Omental fat pad (tissue), 4 donors: ENCODE measurements around the gene GOLGA3. TPM values are rescaled to one million over a fixed set of nuclear protein-coding genes. Genes with fewer than 3 reads are reported as not detected.
A peak's percentile ranks its signal among the peaks of the same experiment; 100 is the strongest.
"Not testable (repeated sequence)": the region's sequence is repeated elsewhere in the genome, so short reads cannot be mapped to it uniquely, and the experiment has no call there.

Experiments used
- ATAC-seq: fragments of 150-250 bp; one replicate; pipeline ENCODE4 v1.9.1; 2016; ENCODE audit warnings: mild to moderate bottlenecking, moderate library complexity; ENCODE audit not compliant: low FRiP score
- DNase-seq: peaks from one replicate; pipeline ENCODE4 v3.0.0-alpha.2; 2019; ENCODE audit warnings: low spot score
- CTCF ChIP-seq, 3 donors: fragments of 450-650 bp; IDR thresholded peaks; one replicate each; pipeline ENCODE4 v1.5.1; 2016 to 2017; ENCODE audit warnings: antibody characterized with exemption in 3 of 3, mild to moderate bottlenecking in 3 of 3, moderate library complexity in 2 of 3
- total RNA-seq, 4 donors: library from RNA; depleted of rRNA; stranded (reverse); fragments of >200 nt; gene quantifications; one replicate each; pipeline ENCODE4 v1.1.0, GENCODE V29; 2016

Gene GOLGA3
- total RNA-seq, 4 donors from 2014 or later: 55.0 to 136 (median 72.5) TPM

- ATAC-seq (no peak), DNase-seq (peak; percentile 19)
- no peak for TF ChIP-seq CTCF (IDR thresholded peaks at IDR 0.05)
These were observed 74.3 kb downstream of the GOLGA3 start for GRCh38 chr12:132754160-132754932.

GRCh38 chr12:132753670-132754069 lies 75.0 kb downstream of the GOLGA3 start:
- not testable (repeated sequence) for ATAC-seq, DNase-seq

GRCh38 chr12:132748319-132748718 lies 80.3 kb downstream of the GOLGA3 start:
- TF ChIP-seq CTCF (IDR thresholded peaks at IDR 0.05): no peak
- ATAC-seq (no peak), DNase-seq (no peak)

GRCh38 chr12:132747896-132748295 lies 80.8 kb downstream of the GOLGA3 start:
- ATAC-seq: no peak
- TF ChIP-seq CTCF (IDR thresholded peaks at IDR 0.05): no peak
- no peak for DNase-seq

- DNase-seq (no peak), ATAC-seq (no peak)
- no peak for TF ChIP-seq CTCF (IDR thresholded peaks at IDR 0.05)
These were observed 81.3 kb downstream of the GOLGA3 start for GRCh38 chr12:132747395-132747794.

GRCh38 chr12:132746613-132747012 lies 82.1 kb downstream of the GOLGA3 start:
- DNase-seq (no peak), ATAC-seq (no peak)
- no peak for TF ChIP-seq CTCF (IDR thresholded peaks at IDR 0.05)

GRCh38 chr12:132743831-132744230 lies 84.8 kb downstream of the GOLGA3 start:
- TF ChIP-seq CTCF (IDR thresholded peaks at IDR 0.05): no peak
- ATAC-seq (no peak), DNase-seq (no peak)
